ENCODE measurements around the gene METTL23.
"Not testable (repeated sequence)": the region's sequence is repeated elsewhere in the genome, so short reads cannot be mapped to it uniquely, and the experiment has no call there.

The METTL23 gene

GRCh38 chr17:76714336-76714735, 12.3 kb upstream of the METTL23 start:
- no peak for DNase-seq

GRCh38 chr17:76714822-76715495, 11.7 kb upstream of the METTL23 start:
- DNase-seq: peak; percentile 70

GRCh38 chr17:76715496-76715830, 11.2 kb upstream of the METTL23 start:
- no peak for DNase-seq

GRCh38 chr17:76716146-76716838, 10.3 kb upstream of the METTL23 start:
- no peak for DNase-seq

- no peak for DNase-seq
These were observed 9.8 kb upstream of the METTL23 start for GRCh38 chr17:76716839-76717215.

GRCh38 chr17:76718516-76718915, 8.1 kb upstream of the METTL23 start:
- DNase-seq: no peak

- DNase-seq: no peak
These were observed 6.4 kb upstream of the METTL23 start for GRCh38 chr17:76720211-76720610.

GRCh38 chr17:76720941-76721340, 5.7 kb upstream of the METTL23 start:
- DNase-seq: no peak

GRCh38 chr17:76721463-76721862, 5.2 kb upstream of the METTL23 start:
- no peak for DNase-seq

- no peak for DNase-seq
These were observed 4.4 kb upstream of the METTL23 start for GRCh38 chr17:76722279-76722678.

GRCh38 chr17:76722977-76723376, 3.7 kb upstream of the METTL23 start:
- DNase-seq: not testable (repeated sequence)

- DNase-seq: no peak
These were observed 2.8 kb upstream of the METTL23 start for GRCh38 chr17:76723812-76724211.

- peak; percentile 69 for DNase-seq
These were observed 934 bp upstream of the METTL23 start for GRCh38 chr17:76725580-76726230.

- peak; percentile 99 for DNase-seq
These were observed 336 bp upstream of the METTL23 start, which contains the start of gene JMJD6 for GRCh38 chr17:76726231-76726775. TSS of gene JMJD6 (minus strand) at chr17:76726606. CDS start at chr17:76726475, 131 bp downstream.

- no peak for DNase-seq
These were observed 1.3 kb downstream of the METTL23 start for GRCh38 chr17:76727745-76728456.

GRCh38 chr17:76731800-76732733, 5.4 kb downstream of the METTL23 start:
- DNase-seq: not testable (repeated sequence)

- DNase-seq: no peak
These were observed 6.3 kb downstream of the METTL23 start for GRCh38 chr17:76732734-76733617.

GRCh38 chr17:76733618-76733957, 6.9 kb downstream of the METTL23 start:
- no peak for DNase-seq

GRCh38 chr17:76734080-76734840, 7.6 kb downstream of the METTL23 start:
- no peak for DNase-seq

GRCh38 chr17:76735006-76735405, 8.4 kb downstream of the METTL23 start:
- DNase-seq: no peak

Data from right hindlimb (tissue), 1 donor.